HG02870 (cell line): ENCODE results near the gene BMP5.

Source experiments
- ATAC-seq: cut with Tn5 transposase; IDR thresholded peaks from one replicate; pipeline ENCODE4 v1.9.1; 2021; ENCODE audit warnings: mild to moderate bottlenecking, moderate library complexity; ENCODE audit not compliant: unreplicated experiment

The BMP5 gene

DNA sequence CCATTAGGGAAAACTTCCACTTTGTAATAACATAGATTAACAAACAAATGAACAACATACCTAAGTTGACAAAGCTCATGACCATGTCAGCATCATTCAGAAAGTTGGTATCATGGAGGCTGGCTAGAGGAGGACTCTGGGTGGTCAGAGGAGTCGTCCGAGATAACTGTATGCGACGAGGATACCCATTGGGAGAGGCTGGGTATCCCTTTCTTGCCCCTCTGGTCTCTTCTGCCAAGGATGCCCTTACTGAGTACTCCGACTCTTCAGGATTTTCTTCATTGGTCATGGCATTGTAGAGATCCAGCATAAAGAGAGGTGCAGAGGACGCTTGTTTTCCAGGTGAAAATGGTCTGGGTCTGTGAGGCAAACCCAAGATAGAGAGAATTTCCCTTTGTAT, 1.1 kb downstream of the BMP5 start:
- ATAC-seq, result no peak

DNA sequence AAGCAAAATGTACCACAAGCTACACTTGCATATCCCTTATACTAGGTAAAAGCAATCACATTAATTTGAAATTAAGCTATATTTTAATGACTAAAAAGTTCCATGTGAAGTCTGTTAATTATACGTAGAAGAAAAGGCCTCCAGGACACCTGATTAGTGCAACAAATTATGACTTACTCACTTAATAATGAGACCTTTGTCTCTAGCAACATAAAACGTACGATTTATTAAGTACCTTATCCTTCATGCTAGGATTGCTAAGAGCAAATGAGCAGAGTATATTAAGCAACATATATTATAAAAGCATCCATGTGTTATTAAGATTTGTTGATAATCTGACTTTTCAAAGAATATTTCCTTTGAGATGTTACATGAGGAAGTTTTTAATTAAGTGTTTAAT, 2.5 kb downstream of the BMP5 start:
- no peak for ATAC-seq

DNA sequence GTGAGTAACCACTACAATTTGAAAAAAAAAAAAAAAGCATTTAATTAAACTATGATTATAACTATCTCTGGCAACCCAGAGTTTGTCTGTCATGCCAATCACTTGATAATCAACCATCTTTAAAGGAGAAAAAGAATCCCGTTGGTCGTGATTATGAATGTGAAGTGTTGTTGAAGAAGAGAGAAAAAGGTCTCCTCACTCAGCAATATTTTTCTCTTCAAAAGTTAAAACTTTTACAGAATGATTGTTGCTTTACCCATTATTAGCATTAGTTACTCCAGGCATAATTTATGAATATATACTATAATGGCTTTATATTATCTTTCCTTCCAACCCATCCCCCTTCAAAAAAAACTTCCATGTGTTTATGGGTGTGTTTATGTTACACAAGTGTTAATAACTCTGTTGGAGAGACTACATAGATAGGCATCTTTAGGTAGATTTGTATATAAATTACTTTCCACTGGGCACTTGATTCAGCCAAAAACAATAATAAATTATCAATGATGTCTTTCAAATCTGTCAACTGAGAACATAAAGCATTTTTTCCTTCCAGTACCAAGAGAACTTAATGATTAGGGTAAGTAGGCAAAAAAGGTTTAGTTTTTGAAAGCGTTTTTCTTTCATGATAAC, 5.1 kb downstream of the BMP5 start:
- ATAC-seq, result no peak

DNA sequence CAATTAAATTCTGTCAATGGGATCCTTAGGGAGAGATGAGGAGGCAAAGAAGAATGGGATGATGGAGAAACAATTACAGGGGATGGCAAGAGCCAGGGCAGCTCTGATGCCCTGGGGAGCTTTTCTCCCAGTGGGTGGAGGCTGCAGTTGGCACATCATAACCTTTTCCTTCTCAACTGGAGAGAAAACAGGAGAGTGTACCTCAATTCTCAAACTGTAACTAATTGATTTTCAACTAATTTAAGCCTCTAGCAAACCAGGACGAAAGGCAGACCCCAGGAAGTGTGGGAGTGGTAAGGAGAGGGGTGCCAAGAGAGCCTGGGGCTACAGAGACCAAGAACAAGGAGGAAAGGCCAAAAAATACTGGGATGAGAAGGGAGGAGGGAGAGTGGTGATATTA, 5.7 kb downstream of the BMP5 start:
- no peak for ATAC-seq

DNA sequence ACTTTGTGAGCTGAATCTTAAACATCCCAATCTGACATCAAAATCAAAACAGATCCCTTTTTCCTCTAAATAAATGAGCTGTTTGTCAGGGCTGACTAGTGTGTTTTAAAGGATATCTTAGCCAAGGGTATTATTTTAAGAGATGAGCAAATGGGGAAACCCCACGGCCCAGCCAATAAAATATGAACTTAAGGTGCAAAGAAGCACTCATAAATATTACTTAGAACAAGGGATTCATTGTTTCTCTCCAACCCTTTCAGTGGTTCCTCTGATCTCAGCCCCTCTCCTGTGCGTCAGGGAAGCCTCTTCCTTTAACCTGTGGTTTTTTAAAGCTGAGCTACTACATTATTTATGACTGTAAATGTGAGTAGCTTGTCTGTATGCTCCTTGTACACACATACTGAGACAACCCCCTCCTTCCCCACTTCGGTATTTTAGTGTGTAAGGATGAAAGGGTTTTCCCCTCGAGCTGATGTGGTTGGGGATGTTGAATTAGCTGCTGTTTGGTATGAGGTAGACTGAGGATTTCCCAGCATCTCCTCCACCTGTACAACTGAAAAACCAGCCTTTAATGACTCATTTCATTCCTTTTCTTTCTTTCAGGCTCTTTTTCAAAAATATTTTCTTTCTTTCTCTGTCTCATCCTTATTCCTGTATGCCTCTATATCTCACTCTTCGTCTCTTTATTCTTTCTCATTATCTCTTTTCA, 6.5 kb downstream of the BMP5 start:
- ATAC-seq, result peak; percentile 97

DNA sequence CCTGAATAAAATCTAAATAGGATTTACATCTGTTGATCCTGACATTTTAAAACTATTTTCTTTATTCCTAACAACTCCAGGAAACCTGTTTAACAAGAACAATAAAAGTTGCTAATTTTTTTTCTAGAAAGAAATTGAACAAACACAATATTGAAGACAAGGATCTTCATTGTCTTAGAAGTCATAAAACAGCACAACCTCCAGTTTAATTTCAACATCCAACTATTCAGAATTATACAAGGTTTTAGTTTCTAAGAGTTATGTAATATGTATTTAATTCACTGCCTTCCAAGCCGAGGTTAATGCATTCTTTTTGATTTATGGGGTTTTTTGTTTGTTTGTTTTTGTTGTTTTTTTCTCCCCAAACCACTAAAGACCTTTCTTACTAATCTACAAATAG, 7.2 kb downstream of the BMP5 start:
- ATAC-seq, result no peak

DNA sequence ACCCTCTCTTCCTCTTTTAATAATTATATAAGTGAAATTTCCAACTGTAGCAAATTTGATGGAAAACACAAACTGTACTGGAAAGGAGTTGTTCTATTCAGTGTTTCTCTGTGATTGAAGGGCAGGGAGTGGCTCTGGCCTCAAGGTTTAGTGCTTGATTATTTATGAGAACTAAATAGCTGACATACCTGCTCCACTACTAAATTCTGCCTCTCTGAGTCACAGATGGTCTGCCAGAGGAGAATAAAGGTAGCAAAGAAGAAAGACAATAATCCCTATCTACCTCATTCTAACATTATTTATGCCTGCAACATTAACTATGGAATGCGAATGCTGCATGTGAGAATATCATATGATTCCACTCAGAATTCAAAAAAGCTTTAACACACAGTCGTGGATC, 9.3 kb downstream of the BMP5 start:
- no peak for ATAC-seq

DNA sequence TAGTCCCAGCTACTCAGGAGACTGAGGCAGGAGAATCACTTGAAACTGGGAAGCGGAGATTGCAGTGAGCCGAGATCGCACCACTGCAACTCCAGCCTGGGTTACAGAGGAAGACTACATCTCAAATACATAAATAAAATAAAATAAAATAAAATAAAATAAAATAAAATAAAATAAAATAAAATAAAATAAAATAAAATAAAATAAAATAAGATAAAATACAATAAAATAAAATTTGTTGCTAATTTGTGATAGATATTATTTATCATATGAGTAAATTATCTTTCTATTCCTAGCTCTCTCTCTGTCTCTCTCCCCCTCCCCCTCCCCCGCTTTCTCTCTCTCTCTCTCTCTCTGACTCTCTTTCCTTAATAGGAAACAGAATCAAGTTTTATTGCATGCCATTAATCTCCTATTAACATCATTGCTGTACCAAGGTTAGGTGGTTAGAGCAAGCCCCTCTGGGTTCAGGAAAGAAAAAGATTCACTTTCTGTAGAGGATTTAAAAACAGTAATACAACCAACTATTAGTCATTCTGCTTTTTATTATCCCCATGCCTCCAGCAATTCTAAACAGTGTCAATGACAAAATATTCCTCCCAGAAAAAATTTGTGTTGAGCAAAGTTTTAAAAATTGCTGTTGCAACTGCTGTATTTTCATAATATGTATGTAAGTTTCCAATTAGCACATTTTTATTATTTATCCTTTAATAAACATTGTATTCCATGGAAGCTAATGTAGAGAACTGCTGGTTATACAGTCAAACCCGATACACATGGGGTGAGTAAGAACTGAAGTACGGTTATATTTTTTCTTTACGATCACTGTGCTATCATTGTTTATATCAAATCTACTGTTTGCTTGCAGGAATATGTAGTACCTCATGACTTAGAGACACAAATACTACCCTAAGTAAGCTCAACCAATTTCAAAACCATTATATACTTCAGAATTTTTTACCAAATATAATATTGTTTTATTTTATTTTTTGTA, 22.1 kb downstream of the BMP5 start:
- no peak for ATAC-seq

DNA sequence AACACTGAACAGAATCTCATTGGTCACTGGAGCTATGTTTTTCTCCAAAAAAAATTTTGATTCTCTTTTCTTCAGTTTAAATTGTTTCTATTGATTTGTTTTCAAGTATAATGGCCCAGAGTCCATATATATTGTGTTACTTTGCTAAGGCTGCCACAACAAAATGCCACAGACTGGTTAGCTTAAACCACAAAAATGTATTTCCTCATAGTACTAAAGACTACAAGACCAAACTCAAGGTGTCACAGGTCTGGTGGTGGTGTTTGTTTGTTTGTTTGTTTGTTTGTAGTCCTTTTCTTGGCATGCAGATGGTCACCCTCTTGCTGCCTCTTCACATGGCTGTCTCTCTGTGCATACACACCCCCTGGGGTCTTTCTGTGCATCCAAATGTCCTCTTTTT, 34.0 kb downstream of the BMP5 start:
- ATAC-seq, result no peak

DNA sequence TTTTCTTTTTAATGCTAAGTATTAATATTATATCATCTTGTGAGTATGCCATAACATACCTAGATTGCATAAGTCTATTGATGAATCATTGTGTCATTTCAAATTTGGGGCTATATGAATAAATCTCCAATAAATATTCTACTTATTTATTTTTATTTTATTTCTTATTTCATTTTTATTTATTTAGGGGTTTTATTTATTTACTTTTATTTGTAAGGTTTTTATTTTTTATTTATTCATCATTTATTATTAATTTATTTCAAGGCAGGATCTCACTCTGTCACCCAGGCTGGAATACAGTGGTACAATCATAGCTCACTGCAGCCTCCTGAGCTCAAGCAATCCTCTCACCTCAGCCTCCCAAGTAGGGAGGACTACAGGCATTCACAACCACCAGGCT, 36.3 kb downstream of the BMP5 start:
- ATAC-seq, result no peak

DNA sequence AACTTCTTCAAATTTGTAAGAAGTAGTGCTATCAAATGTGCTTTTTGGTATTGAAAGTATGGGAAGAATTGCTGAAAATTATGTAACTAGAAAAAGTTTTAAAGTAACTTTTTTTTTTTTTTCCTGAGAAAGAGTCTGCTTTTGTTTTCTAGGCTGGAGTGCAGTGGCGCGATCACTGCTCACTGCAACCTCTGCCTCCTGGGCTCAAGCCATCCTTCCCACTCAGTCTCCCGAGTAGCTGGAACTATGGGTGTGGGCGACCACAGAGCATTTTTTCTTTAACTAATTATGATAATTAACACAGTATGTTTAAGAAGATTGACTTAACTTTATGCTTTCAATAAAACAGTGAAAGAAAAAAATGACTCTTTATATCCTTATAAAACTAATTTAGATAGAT, 38.4 kb downstream of the BMP5 start:
- ATAC-seq, result no peak

DNA sequence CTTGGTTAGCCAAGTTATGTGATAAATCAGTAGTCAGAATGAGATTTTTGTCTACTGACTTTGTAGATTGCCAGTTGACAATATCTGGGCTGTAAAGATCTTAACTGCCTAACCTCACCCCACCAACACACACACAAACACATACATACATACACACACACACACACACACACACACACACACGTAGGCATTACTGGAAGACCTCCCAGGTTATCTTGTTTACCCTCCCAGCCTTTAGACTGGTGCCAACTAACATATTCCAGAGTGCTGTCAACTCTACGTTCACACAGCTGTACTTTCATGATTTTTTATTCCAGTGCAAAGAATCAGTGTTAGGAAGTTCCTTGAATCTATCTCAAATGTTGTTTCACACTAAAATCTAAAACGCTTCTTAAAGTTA, 38.9 kb downstream of the BMP5 start:
- ATAC-seq, result no peak

DNA sequence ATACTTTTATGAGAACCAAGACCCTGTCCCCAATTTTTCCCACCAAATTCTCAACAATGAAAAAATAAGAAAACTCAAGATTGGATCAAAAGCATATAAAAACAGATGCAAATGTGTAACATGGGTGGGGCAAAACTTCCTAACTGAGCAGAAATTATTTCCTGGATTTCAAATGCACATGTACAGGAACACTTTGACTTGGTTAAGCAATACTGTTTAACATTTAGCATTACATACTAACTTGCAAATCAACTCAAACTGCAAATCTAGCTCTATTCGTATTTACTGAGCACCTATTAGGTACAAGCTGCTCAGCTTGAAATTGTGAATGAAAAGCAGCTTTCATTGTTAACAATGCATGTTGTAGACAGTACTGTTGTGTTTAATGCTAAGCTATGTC, 40.2 kb downstream of the BMP5 start:
- no peak for ATAC-seq

DNA sequence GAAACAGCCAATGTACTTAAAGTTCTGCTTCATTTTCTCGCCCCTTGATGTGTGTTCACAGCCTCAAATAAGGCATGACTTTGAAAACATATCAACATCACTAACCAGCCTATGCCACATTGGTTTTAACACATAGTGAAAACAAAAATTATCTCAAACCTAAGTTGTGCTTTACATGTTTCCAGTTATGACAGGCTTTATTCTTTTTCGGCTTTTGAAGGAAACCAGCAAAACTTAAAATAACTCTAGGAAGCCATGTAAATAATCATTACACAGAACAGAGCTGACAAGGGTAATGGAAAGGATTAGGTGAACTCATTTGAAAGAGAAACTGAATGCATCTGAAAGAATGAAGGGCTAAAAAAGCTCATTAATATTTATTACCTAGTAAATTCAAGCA, 42.1 kb downstream of the BMP5 start:
- ATAC-seq, result no peak

DNA sequence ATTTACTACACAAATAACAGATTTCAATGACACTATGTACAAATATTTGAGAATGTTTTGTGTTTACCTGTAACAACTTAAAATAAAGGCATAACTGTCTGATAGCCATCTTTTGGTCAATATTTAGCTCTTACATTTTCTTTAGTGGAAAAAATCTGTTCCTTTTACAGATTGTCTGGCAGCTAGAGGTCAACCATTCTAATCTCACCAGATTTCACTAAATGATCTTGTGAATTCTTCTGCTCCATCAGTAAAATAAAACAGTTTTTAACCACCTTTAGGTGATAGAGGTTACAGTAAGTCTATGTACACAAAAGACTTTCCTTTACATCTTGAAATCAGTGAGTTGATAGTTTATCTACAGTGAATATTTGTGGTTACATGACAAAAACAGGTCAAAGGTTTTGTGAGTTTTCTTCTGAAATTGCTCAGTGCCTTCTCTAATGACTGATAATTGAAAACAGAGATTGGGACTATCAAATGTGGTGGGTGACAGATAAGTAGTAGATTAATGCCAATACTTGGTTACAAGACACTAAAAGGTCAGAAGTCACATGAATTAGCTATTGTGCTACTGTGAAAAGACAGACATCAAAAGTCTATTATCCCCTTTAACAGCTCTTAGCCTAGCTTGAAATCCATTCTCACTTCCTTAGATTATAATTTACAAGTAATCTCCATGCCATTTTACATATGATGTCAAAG, 47.4 kb downstream of the BMP5 start:
- no peak for ATAC-seq

DNA sequence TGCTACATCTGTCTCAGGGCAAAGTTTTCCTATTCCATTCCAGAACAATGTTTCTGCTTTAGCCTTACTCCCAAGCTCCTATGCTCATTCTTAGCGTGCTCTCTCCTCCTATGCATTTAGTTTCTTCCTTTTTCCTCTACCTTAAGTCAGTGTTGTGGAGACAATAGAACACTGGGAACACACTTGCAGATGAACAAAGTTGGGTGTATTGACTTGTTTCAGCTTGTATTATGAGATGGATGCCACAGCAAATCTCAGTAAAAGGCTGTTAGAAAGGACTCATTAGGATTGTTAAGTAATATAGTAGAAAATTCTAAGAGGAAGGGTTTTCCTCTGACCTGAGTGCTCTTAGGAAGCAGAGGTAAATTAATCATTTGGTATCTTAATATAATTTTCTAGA, 48.4 kb downstream of the BMP5 start:
- ATAC-seq, result no peak

DNA sequence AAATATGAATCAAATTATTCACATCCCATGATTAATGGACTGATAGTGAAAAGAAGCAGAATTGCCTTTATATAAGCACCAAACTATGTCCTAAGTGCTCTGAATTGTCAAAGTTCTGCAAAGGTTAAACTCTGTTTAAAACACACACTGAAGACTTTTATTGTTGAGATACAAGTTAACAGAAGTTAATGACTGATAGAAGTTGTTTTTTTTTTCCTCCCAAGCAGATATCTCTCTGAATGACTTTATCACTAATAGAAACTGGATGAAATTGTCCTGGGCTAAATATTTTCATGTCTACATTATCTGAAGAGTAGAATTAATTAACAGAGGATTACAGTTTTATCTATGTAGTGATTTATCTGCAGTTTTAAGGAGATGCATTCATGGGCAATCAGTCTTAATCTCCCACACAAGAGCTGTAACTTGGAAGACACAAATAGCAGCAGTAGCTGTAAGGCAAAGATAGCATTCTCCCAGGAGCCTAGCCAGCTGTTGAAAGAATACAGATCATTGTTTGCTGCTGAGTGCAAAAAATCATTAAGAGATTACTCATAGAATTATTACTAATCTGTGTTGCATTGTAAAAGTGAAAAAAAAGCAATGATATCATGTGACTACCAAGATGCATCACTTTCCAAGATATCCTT, 49.9 kb downstream of the BMP5 start:
- ATAC-seq, result no peak

DNA sequence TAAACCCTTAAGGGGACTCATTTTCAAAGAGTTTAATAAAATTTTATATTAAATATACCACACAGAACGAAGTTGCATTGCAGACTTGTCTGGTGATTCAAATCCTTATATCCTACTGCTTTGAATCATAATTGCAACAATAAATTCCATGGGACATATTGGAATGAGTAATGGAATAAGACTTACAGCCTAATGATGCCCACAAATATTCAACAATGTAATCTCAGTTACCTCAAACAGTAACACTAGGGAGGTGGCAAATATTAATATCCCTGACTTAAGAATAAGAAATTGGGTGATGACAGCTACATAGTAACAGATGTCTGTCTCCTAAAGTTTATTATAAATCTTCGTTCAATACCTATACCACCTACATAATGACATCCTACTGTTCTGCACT, 52.6 kb downstream of the BMP5 start:
- no peak for ATAC-seq

DNA sequence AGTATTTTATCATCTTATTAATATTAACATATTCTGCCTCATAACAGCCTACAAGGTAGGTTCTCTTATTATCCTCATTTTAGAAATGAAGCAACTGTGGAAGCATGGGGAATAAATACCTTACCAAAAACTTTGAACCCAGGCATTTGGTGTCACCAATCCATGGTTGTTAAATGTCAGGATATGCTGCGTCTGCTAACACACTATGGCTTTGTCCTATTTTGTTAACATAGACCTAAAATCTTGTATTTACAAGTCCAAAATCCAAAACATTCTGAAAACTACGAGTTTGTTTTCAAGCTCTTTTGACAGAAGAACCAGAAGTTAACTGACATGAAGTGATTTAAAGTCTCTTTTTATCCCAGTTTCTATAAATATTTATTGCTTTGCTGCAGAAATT, 53.4 kb downstream of the BMP5 start:
- no peak for ATAC-seq

DNA sequence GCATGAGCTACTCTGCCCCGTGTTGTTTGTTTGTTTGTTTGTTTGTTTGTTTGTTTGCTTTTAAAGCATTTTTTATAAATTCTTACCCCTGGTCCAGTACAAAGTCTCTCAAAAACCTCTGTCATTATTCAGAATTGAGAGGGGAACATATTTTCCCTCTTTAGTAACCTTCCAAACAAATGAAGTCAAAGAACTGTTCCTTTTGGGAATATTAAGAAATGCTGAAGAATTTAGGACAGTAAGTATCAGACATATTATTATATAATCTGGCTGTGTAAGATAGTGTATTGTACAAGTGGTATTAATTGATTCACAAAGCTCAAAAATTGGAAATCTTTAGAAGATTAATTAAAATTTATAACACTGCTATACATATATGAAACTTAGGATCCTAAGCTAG, 54.7 kb downstream of the BMP5 start:
- ATAC-seq, result no peak

DNA sequence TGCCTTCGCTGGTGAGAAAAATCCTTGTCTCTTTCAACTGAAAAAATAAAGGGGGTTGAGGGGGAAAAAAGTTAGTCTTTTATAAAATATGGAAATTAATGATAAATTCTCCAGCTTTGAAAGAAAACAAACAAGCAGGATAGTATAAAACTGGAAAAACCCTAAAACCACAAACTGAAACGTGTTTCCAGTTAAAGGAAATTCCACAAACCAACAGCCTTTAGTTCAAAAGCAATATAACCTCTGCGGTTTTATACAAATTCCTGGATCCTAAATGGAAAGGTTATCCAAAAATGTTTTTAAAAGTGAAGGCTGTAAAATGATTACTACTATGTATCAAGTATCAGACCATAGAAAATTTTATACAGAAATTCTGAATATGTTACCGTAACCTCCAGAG, 55.6 kb downstream of the BMP5 start:
- no peak for ATAC-seq
